DND-41 (cell line): ENCODE measurements around the gene NDC80.
A peak's percentile ranks its signal among the peaks of the same experiment; 100 is the strongest.
"Not testable (repeated sequence)": the region's sequence is repeated elsewhere in the genome, so short reads cannot be mapped to it uniquely, and the experiment has no call there.

Experiments
- ATAC-seq: fragments of 200-7000 bp; cut with Tn5 transposase; 3 replicates; pipeline ENCODE4 v1.9.1; 2021; ENCODE audit warnings: low read depth; ENCODE audit not compliant: insufficient read depth
- DNase-seq: peaks from one replicate; pipeline ENCODE4 v3.0.0-alpha.2; 2020
- H2AFZ ChIP-seq: 2 replicates; pipeline ENCODE4 v1.6.0; 2012; ENCODE audit warnings: low read depth, low read length
- H3K27ac ChIP-seq: 2 replicates; pipeline ENCODE4 v1.5.1; 2012; ENCODE audit warnings: low read length, inconsistent platforms
- H3K27me3 ChIP-seq: fragments of 200-600 bp; sonication (generic); 2 replicates; pipeline ENCODE4 v1.6.0; 2012; ENCODE audit warnings: low read length, mild to moderate bottlenecking, inconsistent platforms; ENCODE audit not compliant: insufficient read depth, poor library complexity
- H3K36me3 ChIP-seq: 2 replicates; pipeline ENCODE4 v1.5.1; 2012; ENCODE audit warnings: low read length, inconsistent platforms; ENCODE audit not compliant: insufficient read depth
- H3K4me1 ChIP-seq: 2 replicates; pipeline ENCODE4 v1.5.1; 2012; ENCODE audit warnings: mild to moderate bottlenecking, low read length; ENCODE audit not compliant: insufficient read depth
- H3K4me2 ChIP-seq: 2 replicates; pipeline ENCODE4 v1.6.0; 2012; ENCODE audit warnings: mild to moderate bottlenecking, moderate library complexity, low read length, inconsistent platforms; ENCODE audit not compliant: insufficient read depth
- H3K4me3 ChIP-seq, 2 experiments: fragments of 200-600 bp in 1 of 2; shearing (Covaris generic) in 1 of 2; 2 replicates each; pipeline ENCODE4 v1.5.1; 2012 to 2016; ENCODE audit warnings: inconsistent platforms in 2 of 2, low read length in 2 of 2, mild to moderate bottlenecking in 2 of 2, low read depth in 1 of 2, moderate library complexity in 1 of 2
- H3K79me2 ChIP-seq: 2 replicates; pipeline ENCODE4 v1.6.0; 2012; ENCODE audit warnings: low read length, inconsistent platforms; ENCODE audit not compliant: insufficient read depth
- H3K9ac ChIP-seq: 2 replicates; pipeline ENCODE4 v1.6.0; 2012; ENCODE audit warnings: low read depth, mild to moderate bottlenecking, inconsistent platforms, low read length, moderate library complexity
- H3K9me3 ChIP-seq: 2 replicates; pipeline ENCODE4 v1.5.1; 2012; ENCODE audit warnings: low read length, moderate library complexity, mild to moderate bottlenecking, inconsistent platforms; ENCODE audit not compliant: insufficient read depth, severe bottlenecking
- H4K20me1 ChIP-seq: 2 replicates; pipeline ENCODE4 v1.6.0; 2012; ENCODE audit warnings: low read length; ENCODE audit not compliant: insufficient read depth
- CTCF ChIP-seq: IDR thresholded peaks from 2 replicates; pipeline ENCODE4 v1.5.1; 2012; ENCODE audit warnings: borderline replicate concordance, low read length, moderate library complexity, mild to moderate bottlenecking; ENCODE audit not compliant: poor library complexity, severe bottlenecking; ENCODE audit errors: extremely low read depth
- EZH2 ChIP-seq: IDR thresholded peaks from 3 replicates; pipeline ENCODE4 v1.6.1; 2012; ENCODE audit warnings: borderline replicate concordance, low read depth, mild to moderate bottlenecking, moderate library complexity, low read length, inconsistent platforms; ENCODE audit not compliant: severe bottlenecking

NDC80 gene

GRCh38 chr18:2571200-2572170, at the start of gene NDC80, which contains the start of gene METTL4:
Gene NDC80 (plus strand): TSS chr18:2571557. CDS start chr18:2572986, 1,429 bp downstream.
Gene METTL4 (minus strand): TSS chr18:2571505. CDS start chr18:2567216, 4,289 bp downstream.
- H3K4me2 ChIP-seq: peak within 1 kb of the TSS; percentile 77
- H2AFZ ChIP-seq: peak within 1 kb of the TSS; percentile 82
- no peaks in the 10 kb centered on the region for H4K20me1 ChIP-seq
- H3K9me3 ChIP-seq: no peaks in the 10 kb centered on the region
- H3K27ac ChIP-seq: peak within 1 kb of the TSS; percentile 95
- DNase-seq: peak; percentile 88
- peaks cover 59% of the 10 kb centered on the region for H3K4me1 ChIP-seq
- ATAC-seq: peak; percentile 80
- no peaks in the 10 kb centered on the region for H3K27me3 ChIP-seq
- H3K9ac ChIP-seq: peak within 1 kb of the TSS; percentile 85
- TF ChIP-seq EZH2: no peak
- peak; percentile 24 for TF ChIP-seq CTCF
- peak within 1 kb of the TSS; percentile 67 to 73 for H3K4me3 ChIP-seq
- H3K36me3 ChIP-seq: peaks cover 50% of the 10 kb centered on the region
- peaks cover 96% of the 10 kb centered on the region for H3K79me2 ChIP-seq

GRCh38 chr18:2522112-2522511, 49.2 kb upstream of the NDC80 start:
- Histone ChIP-seq H4K20me1 (no peaks in the 10 kb centered on the region), H3K27me3 (no peaks in the 10 kb centered on the region), H3K4me3 (no peak overlapping the region), H2AFZ (no peak overlapping the region), H3K36me3 (no peaks in the 10 kb centered on the region), H3K4me2 (no peak overlapping the region), H3K9me3 (no peaks in the 10 kb centered on the region), H3K4me1 (no peaks in the 10 kb centered on the region; the same call in 1 of the 2 replicates), H3K27ac (no peak overlapping the region), H3K9ac (no peak overlapping the region), H3K79me2 (no peaks in the 10 kb centered on the region)
- DNase-seq: no peak
- no peak for ATAC-seq
- TF ChIP-seq EZH2 (no peak), CTCF (no peak)

- H3K27ac ChIP-seq, H3K9me3 ChIP-seq, H3K4me3 ChIP-seq: not testable (repeated sequence)
Observed at GRCh38 chr18:2524794-2525198, 46.6 kb upstream of the NDC80 start.

GRCh38 chr18:2526329-2526728, 45.0 kb upstream of the NDC80 start:
- Histone ChIP-seq H3K4me1 (no peaks in the 10 kb centered on the region), H3K9ac (no peak overlapping the region), H3K79me2 (no peaks in the 10 kb centered on the region), H3K36me3 (no peaks in the 10 kb centered on the region), H3K27ac (no peak overlapping the region), H2AFZ (no peak overlapping the region), H3K4me3 (no peak overlapping the region), H4K20me1 (no peaks in the 10 kb centered on the region), H3K27me3 (no peaks in the 10 kb centered on the region), H3K9me3 (no peaks in the 10 kb centered on the region), H3K4me2 (no peak overlapping the region)
- ATAC-seq (no peak), DNase-seq (no peak)
- TF ChIP-seq EZH2 (no peak), CTCF (no peak)

More at GRCh38 chr18:2524794-2525198, 46.6 kb upstream of the NDC80 start:
- not testable (repeated sequence) for DNase-seq, H4K20me1 ChIP-seq, H3K27me3 ChIP-seq, H3K36me3 ChIP-seq, ATAC-seq, H3K4me1 ChIP-seq, H3K9ac ChIP-seq, H2AFZ ChIP-seq, H3K4me2 ChIP-seq, H3K79me2 ChIP-seq
